A549 (cell line): Measurements from ENCODE around the gene USP24. TPM values are rescaled to one million over a fixed set of nuclear protein-coding genes. Genes with fewer than 3 reads are reported as not detected.

ENCODE experiments used
- ATAC-seq, 2 experiments: fragments of 200-7000 bp in 1 of 2; fragments of >200 bp in 1 of 2; cut with Nextera tagmentation in 1 of 2; cut with Tn5 transposase in 1 of 2; 3 replicates each; pipeline versions ENCODE4 v1.8.0 to v1.9.1; 2018 to 2020; ENCODE audit warnings: mild to moderate bottlenecking in 1 of 2, moderate library complexity in 1 of 2
- CTCF ChIA-PET: fragments of 300-600 bp; sonication (Branson Sonifier 250); formaldehyde crosslinking; extraction: SDS; loops from one replicate; lab custom pipeline; 2021; ENCODE audit warnings: antibody characterized with exemption, inconsistent platforms; lab: Yijun Ruan, JAX
- POLR2A ChIA-PET: fragments of 350-600 bp; formaldehyde crosslinking; extraction: SDS; loops from one replicate; lab custom pipeline; 2021; ENCODE audit warnings: antibody characterized with exemption, inconsistent platforms; lab: Yijun Ruan, JAX
- DNase-seq, 2 experiments: peaks; one replicate each; pipeline versions ENCODE4 v3.0.0 to v3.0.0-alpha.2; 2011 to 2016; ENCODE audit warnings: low read depth in 1 of 2, low spot score in 1 of 2
- FAIRE-seq: peaks from 2 replicates; lab custom pipeline; 2011; peaks lifted over from hg19 to GRCh38; lab: Jason Lieb, UNC
- H3K27ac ChIP-seq, 2 experiments: fragments of >200 bp; sonication (Bioruptor Twin); formaldehyde crosslinking; 3 replicates each; pipeline ENCODE4 v1.5.1; 2016 to 2017
- H3K4me1 ChIP-seq: fragments of >200 bp; sonication (Bioruptor Twin); formaldehyde crosslinking; 3 replicates; pipeline ENCODE4 v1.6.1; 2016
- H3K4me2 ChIP-seq: fragments of >200 bp; sonication (Bioruptor Twin); formaldehyde crosslinking; 3 replicates; pipeline ENCODE4 v1.6.1; 2016
- H3K4me3 ChIP-seq: fragments of >200 bp; sonication (Bioruptor Twin); formaldehyde crosslinking; 3 replicates; pipeline ENCODE4 v1.5.1; 2016
- H3K9me3 ChIP-seq: fragments of >200 bp; sonication (Bioruptor Twin); formaldehyde crosslinking; 3 replicates; pipeline ENCODE4 v1.6.1; 2016
- CBX2 ChIP-seq: fragments of 200-600 bp; sonication (generic); IDR thresholded peaks from 2 replicates; pipeline ENCODE4 v1.6.1; 2016; ENCODE audit warnings: low read depth, mild to moderate bottlenecking, borderline replicate concordance
- CBX8 ChIP-seq: fragments of 200-600 bp; sonication (generic); IDR thresholded peaks from 2 replicates; pipeline ENCODE4 v1.6.1; 2016
- CHD2 ChIP-seq: fragments of 150-350 bp; IDR thresholded peaks from 2 replicates; pipeline ENCODE4 v1.6.1; 2014; ENCODE audit warnings: low read length; ENCODE audit not compliant: partially characterized antibody
- CHD4 ChIP-seq: fragments of 200-600 bp; sonication (generic); IDR thresholded peaks from 2 replicates; pipeline ENCODE4 v1.6.1; 2016; ENCODE audit warnings: antibody characterized with exemption, mild to moderate bottlenecking, borderline replicate concordance
- E2F6 ChIP-seq: IDR thresholded peaks from 2 replicates; pipeline ENCODE4 v1.6.1; 2012; ENCODE audit warnings: low read depth, borderline replicate concordance
- EHMT2 ChIP-seq: fragments of 200-600 bp; sonication (generic); IDR thresholded peaks from 2 replicates; pipeline ENCODE4 v1.6.1; 2016; ENCODE audit warnings: antibody characterized with exemption, low read depth, mild to moderate bottlenecking, moderate library complexity
- EP300 ChIP-seq, 2 experiments: fragments of >200 bp; sonication (Bioruptor Twin); formaldehyde crosslinking; IDR thresholded peaks; 2 replicates in 1 of 2; 3 replicates in 1 of 2; pipeline ENCODE4 v1.6.1; 2016 to 2017
- ESRRA ChIP-seq: fragments of 150-350 bp; IDR thresholded peaks from 2 replicates; pipeline ENCODE4 v1.6.1; 2014; ENCODE audit warnings: mild to moderate bottlenecking, low read length, borderline replicate concordance
- FOXS1 ChIP-seq: fragments of 250-450 bp; sonication (Bioruptor Pico); IDR thresholded peaks from 2 replicates; pipeline ENCODE4 v1.5.0; 2020; ENCODE audit warnings: mild to moderate bottlenecking, moderate library complexity
- HDAC2 ChIP-seq: fragments of 200-600 bp; sonication (generic); IDR thresholded peaks from 2 replicates; pipeline ENCODE4 v1.6.1; 2016
- HOXB13 ChIP-seq: fragments of 250-450 bp; sonication (Bioruptor Pico); IDR thresholded peaks from 2 replicates; pipeline ENCODE4 v1.5.0; 2020; ENCODE audit warnings: low read depth, mild to moderate bottlenecking, moderate library complexity
- HOXB5 ChIP-seq: fragments of 250-450 bp; sonication (Bioruptor Pico); IDR thresholded peaks from 2 replicates; pipeline ENCODE4 v1.5.0; 2020; ENCODE audit warnings: mild to moderate bottlenecking, moderate library complexity
- JUN ChIP-seq, 2 experiments: fragments of >200 bp; sonication (Bioruptor Twin); formaldehyde crosslinking; IDR thresholded peaks; 2 replicates in 1 of 2; 3 replicates in 1 of 2; pipeline ENCODE4 v1.6.1; 2016 to 2017
- KDM5A ChIP-seq: fragments of 200-600 bp; sonication (generic); IDR thresholded peaks from 2 replicates; pipeline ENCODE4 v1.6.1; 2016; ENCODE audit warnings: antibody characterized with exemption, mild to moderate bottlenecking
- MAFK ChIP-seq: fragments of 450-650 bp; IDR thresholded peaks from 2 replicates; pipeline ENCODE4 v1.6.1; 2014; ENCODE audit not compliant: partially characterized antibody
- NPAS2 ChIP-seq: fragments of 250-450 bp; sonication (Bioruptor Pico); IDR thresholded peaks from 2 replicates; pipeline ENCODE4 v1.8.0; 2022; ENCODE audit warnings: mild to moderate bottlenecking, moderate library complexity, borderline replicate concordance
- PHF8 ChIP-seq: fragments of 200-600 bp; sonication (generic); IDR thresholded peaks from 2 replicates; pipeline ENCODE4 v1.6.1; 2016; ENCODE audit warnings: low read depth, mild to moderate bottlenecking, antibody characterized with exemption, moderate library complexity, borderline replicate concordance
- POLR2A ChIP-seq: IDR thresholded peaks from 2 replicates; pipeline ENCODE4 v1.6.1; 2012; ENCODE audit warnings: mild to moderate bottlenecking, low read length
- RAD21 ChIP-seq, 2 experiments: fragments of >200 bp in 1 of 2; sonication (Bioruptor Twin) in 1 of 2; formaldehyde crosslinking in 1 of 2; IDR thresholded peaks in 1 of 2; conservative IDR thresholded peaks in 1 of 2; 2 replicates in 1 of 2; 3 replicates in 1 of 2; pipeline ENCODE4 v1.6.1; 2012 to 2018; ENCODE audit warnings: inconsistent platforms in 1 of 2
- RARB ChIP-seq: fragments of 250-450 bp; sonication (Bioruptor Pico); IDR thresholded peaks from 2 replicates; pipeline ENCODE4 v1.8.0; 2021; ENCODE audit warnings: mild to moderate bottlenecking, moderate library complexity
- RCOR1 ChIP-seq: fragments of 150-350 bp; IDR thresholded peaks from 2 replicates; pipeline ENCODE4 v1.6.1; 2014; ENCODE audit warnings: antibody characterized with exemption, low read length, low read depth
- SREBF2 ChIP-seq: fragments of 450-650 bp; IDR thresholded peaks from 2 replicates; pipeline ENCODE4 v1.6.1; 2014; ENCODE audit warnings: mild to moderate bottlenecking, moderate library complexity
- TP53 ChIP-seq: fragments of 250-450 bp; sonication (Bioruptor Pico); IDR thresholded peaks from 2 replicates; pipeline ENCODE4 v1.5.0; 2021; ENCODE audit warnings: mild to moderate bottlenecking, moderate library complexity
- ZC3H11A ChIP-seq: fragments of 450-650 bp; IDR thresholded peaks from 2 replicates; pipeline ENCODE4 v1.6.1; 2014; ENCODE audit warnings: antibody characterized with exemption, mild to moderate bottlenecking
- ZSCAN20 ChIP-seq: fragments of 250-450 bp; sonication (Bioruptor Pico); IDR thresholded peaks from 2 replicates; pipeline ENCODE4 v1.8.0; 2022; ENCODE audit warnings: mild to moderate bottlenecking, moderate library complexity
- WGBS: methylation state at CpG from one replicate; pipeline ENCODE4 v1.1.6; 2017; ENCODE audit errors: missing lambda C conversion rate; 5-methylcytosine and 5-hydroxymethylcytosine counted together
- polyA plus RNA-seq, 4 experiments: library from polyadenylated mRNA; depleted of rRNA in 3 of 4; stranded (reverse); fragments of >200 nt; fragmentation: RNase III in 1 of 4; extraction: RNeasy Plus Mini Kit Qiagen cat#74134 plus additional on column Dnase treatment in 1 of 4; gene quantifications; 2 replicates in 3 of 4; 3 replicates in 1 of 4; pipeline ENCODE4 v1.2.3, GENCODE V29; 2011 to 2017
- TF ChIP-seq, protein P1 (sequence below): fragments of >200 bp; sonication (Bioruptor Twin); formaldehyde crosslinking; IDR thresholded peaks from 3 replicates; pipeline ENCODE4 v1.6.1; 2016
- TF ChIP-seq, protein P2 (sequence below): fragments of >200 bp; sonication (Bioruptor Twin); formaldehyde crosslinking; IDR thresholded peaks from 2 replicates; pipeline ENCODE4 v1.6.1; 2016
- TF ChIP-seq, protein P3 (sequence below): fragments of 250-450 bp; sonication (Bioruptor Pico); IDR thresholded peaks from 2 replicates; pipeline ENCODE4 v1.5.0; 2020; ENCODE audit warnings: low read depth, mild to moderate bottlenecking, moderate library complexity
- TF ChIP-seq, protein P4 (sequence below): IDR thresholded peaks from 2 replicates; pipeline ENCODE4 v1.6.1; 2012
- TF ChIP-seq, protein P5 (sequence below): fragments of 150-350 bp; IDR thresholded peaks from 2 replicates; pipeline ENCODE4 v1.6.1; 2014; ENCODE audit warnings: low read depth, mild to moderate bottlenecking, low read length

USP24 gene
- polyA plus RNA-seq, 2 of the 4 experiments (the other 2 are of a cell fraction), result 14.7 to 21.7 TPM

DNA sequence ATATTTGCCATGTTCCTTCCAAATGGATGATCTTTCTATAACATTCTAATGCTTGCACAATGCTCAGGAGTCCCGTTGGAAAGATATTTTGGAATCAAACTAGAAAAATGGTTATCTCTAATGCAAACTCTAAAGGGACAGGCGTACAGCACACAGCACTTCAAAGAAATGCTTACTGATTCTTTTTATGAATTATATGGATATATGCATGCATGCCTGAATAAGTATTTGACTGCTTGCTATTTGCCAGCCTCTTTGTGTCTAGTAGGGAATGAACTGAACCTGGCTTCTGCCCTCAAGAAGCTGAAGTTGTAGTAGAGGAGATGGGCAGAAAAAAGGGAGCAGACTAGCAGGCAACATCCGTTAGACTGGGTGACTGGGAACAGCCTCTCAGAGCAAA is 127.7 kb downstream of the USP24 start:
- no peaks in the 10 kb centered on the region for H3K4me1 ChIP-seq
- H3K4me3 ChIP-seq, result no peak overlapping the region
- DNase-seq, result no peak
- H3K27ac ChIP-seq, result no peak overlapping the region
- ATAC-seq, result no peak
- ChIA-PET POLR2A (no interaction called here), CTCF (no interaction called here)
- TF ChIP-seq, protein P1, sequence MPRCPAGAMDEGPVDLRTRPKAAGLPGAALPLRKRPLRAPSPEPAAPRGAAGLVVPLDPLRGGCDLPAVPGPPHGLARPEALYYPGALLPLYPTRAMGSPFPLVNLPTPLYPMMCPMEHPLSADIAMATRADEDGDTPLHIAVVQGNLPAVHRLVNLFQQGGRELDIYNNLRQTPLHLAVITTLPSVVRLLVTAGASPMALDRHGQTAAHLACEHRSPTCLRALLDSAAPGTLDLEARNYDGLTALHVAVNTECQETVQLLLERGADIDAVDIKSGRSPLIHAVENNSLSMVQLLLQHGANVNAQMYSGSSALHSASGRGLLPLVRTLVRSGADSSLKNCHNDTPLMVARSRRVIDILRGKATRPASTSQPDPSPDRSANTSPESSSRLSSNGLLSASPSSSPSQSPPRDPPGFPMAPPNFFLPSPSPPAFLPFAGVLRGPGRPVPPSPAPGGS, result no peak
- TF ChIP-seq FOXS1 (CRISPR knock-in tag), result no peak
- TF ChIP-seq CHD4, result no peak
- TF ChIP-seq NPAS2 (CRISPR knock-in tag), result no peak
- no peak for TF ChIP-seq ESRRA
- TF ChIP-seq, protein P2, sequence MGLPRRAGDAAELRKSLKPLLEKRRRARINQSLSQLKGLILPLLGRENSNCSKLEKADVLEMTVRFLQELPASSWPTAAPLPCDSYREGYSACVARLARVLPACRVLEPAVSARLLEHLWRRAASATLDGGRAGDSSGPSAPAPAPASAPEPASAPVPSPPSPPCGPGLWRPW, result no peak
- no peak for TF ChIP-seq HDAC2
- TF ChIP-seq RCOR1, result no peak
- TF ChIP-seq MAFK, result no peak
- TF ChIP-seq ZSCAN20 (CRISPR knock-in tag), result no peak
- no peak for TF ChIP-seq SREBF2
- TF ChIP-seq, protein P3, sequence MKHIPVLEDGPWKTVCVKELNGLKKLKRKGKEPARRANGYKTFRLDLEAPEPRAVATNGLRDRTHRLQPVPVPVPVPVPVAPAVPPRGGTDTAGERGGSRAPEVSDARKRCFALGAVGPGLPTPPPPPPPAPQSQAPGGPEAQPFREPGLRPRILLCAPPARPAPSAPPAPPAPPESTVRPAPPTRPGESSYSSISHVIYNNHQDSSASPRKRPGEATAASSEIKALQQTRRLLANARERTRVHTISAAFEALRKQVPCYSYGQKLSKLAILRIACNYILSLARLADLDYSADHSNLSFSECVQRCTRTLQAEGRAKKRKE, result no peak
- TF ChIP-seq EHMT2, result no peak
- TF ChIP-seq HOXB13 (CRISPR knock-in tag), result no peak
- no peak for TF ChIP-seq ZC3H11A
- no peak for TF ChIP-seq RAD21 (conservative IDR thresholded peaks at IDR 0.05 in 1 of 2, IDR thresholded peaks at IDR 0.05 in 1 of 2)
- no peak for TF ChIP-seq HOXB5
- TF ChIP-seq TP53 (CRISPR knock-in tag), result no peak
- no peak for FAIRE-seq
- WGBS, result 87% methylated on average over 3 of the region's 3 CpGs
- no peak overlapping the region for H3K4me2 ChIP-seq
- no peaks in the 10 kb centered on the region for H3K9me3 ChIP-seq

DNA sequence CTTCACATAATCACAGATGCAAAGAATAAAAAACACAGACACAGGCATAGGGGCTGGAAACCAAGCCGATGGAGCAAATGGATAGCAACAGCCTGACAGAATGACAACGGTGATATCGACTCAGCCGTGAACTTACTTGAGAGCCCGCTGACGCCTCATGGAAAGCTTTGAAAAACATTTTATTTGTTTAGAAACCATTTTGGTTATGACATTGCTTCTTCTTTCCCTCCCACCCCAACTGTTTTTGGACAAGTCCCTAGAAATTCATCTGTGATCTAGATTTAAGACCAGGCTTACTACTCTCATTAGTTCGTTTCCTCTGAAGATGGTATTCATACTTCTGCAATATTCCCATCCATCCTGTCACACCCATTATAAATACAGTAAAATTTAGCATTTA is 130.9 kb downstream of the USP24 start:
- Histone ChIP-seq H3K9me3 (no peaks in the 10 kb centered on the region), H3K4me1 (no peaks in the 10 kb centered on the region), H3K27ac (no peak overlapping the region), H3K4me3 (no peak overlapping the region), H3K4me2 (no peak overlapping the region)
- 95% methylated on average over 7 of the region's 7 CpGs for WGBS
- POLR2A ChIA-PET, result no interaction called here
- FAIRE-seq, result no peak
- no peak for DNase-seq
- TF ChIP-seq POLR2A (no peak), CBX8 (no peak)
- CTCF ChIA-PET, result no interaction called here
- ATAC-seq, result no peak

DNA sequence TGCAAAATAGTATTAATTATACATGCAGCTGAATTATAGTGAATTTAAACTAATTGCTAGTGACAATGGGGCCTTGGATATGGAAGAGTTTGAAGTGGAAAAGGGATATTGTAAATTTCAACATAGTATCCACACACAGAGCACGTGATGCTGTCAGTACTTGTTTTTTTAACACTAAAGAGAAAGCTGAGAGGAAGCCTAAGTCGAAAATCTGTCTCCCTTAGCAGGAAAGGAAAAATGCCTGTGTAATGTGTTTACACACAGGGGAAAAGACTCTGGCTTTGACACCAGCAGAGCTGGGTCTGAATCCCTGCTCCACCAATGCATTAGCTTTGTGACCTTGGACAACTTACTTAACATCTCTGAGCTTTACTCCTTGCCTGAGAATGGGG is 133.3 kb downstream of the USP24 start:
- DNase-seq (no peak), ATAC-seq (no peak), FAIRE-seq (no peak)
- ChIA-PET CTCF (no interaction called here), POLR2A (no interaction called here)
- no peak overlapping the region for H3K27ac ChIP-seq
- no peaks in the 10 kb centered on the region for H3K9me3 ChIP-seq
- H3K4me1 ChIP-seq, result no peaks in the 10 kb centered on the region
- WGBS, result 77% methylated on average over 2 of the region's 2 CpGs
- no peak overlapping the region for H3K4me3 ChIP-seq
- H3K4me2 ChIP-seq, result no peak overlapping the region
- TF ChIP-seq CHD2 (no peak), JUN (IDR thresholded peaks at IDR 0.05) (no peak), FOXS1 (CRISPR knock-in tag) (no peak), EP300 (IDR thresholded peaks at IDR 0.05) (no peak), CBX2 (no peak), ESRRA (no peak), KDM5A (no peak), PHF8 (no peak), E2F6 (no peak), EHMT2 (no peak), HOXB5 (no peak), HDAC2 (no peak), RARB (CRISPR knock-in tag) (no peak), RCOR1 (no peak), MAFK (no peak)
- TF ChIP-seq, protein P4, sequence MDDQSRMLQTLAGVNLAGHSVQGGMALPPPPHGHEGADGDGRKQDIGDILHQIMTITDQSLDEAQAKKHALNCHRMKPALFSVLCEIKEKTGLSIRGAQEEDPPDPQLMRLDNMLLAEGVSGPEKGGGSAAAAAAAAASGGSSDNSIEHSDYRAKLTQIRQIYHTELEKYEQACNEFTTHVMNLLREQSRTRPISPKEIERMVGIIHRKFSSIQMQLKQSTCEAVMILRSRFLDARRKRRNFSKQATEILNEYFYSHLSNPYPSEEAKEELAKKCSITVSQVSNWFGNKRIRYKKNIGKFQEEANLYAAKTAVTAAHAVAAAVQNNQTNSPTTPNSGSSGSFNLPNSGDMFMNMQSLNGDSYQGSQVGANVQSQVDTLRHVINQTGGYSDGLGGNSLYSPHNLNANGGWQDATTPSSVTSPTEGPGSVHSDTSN, result no peak
- TF ChIP-seq, protein P5, sequence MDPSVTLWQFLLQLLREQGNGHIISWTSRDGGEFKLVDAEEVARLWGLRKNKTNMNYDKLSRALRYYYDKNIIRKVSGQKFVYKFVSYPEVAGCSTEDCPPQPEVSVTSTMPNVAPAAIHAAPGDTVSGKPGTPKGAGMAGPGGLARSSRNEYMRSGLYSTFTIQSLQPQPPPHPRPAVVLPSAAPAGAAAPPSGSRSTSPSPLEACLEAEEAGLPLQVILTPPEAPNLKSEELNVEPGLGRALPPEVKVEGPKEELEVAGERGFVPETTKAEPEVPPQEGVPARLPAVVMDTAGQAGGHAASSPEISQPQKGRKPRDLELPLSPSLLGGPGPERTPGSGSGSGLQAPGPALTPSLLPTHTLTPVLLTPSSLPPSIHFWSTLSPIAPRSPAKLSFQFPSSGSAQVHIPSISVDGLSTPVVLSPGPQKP, result no peak
- TF ChIP-seq, protein P1, result no peak
